Activated CD8-positive, alpha-beta T cell treated with anti-CD3 and anti-CD28 coated beads, Interleukin-2, amount 10 ng/mL, durations not matched to agents 7 days and 5 days (primary cell): ENCODE measurements around the gene TMEM236. TPM values are rescaled to one million over a fixed set of nuclear protein-coding genes. Genes with fewer than 3 reads are reported as not detected.
"Not testable (repeated sequence)": the region's sequence is repeated elsewhere in the genome, so short reads cannot be mapped to it uniquely, and the experiment has no call there.

Source experiments
- ATAC-seq: fragments of 150-1000 bp; cut with Tn5 transposase; one replicate; pipeline ENCODE4 v1.10.0; 2021; ENCODE audit warnings: moderate library complexity
- CTCF ChIA-PET: fragments of 350-600 bp; sonication (Branson Sonifier 250); formaldehyde crosslinking; loops from one replicate; lab custom pipeline; 2021; ENCODE audit warnings: antibody characterized with exemption; lab: Charles Lee
- POLR2A ChIA-PET: fragments of 350-600 bp; sonication (Branson Sonifier 250); formaldehyde crosslinking; loops from one replicate; lab custom pipeline; 2021; ENCODE audit warnings: antibody characterized with exemption; lab: Charles Lee
- DNase-seq: peaks from one replicate; pipeline ENCODE4 v3.0.0-alpha.2; 2020
- H3K27ac Mint-ChIP-seq: one replicate; pipeline ENCODE4 v1.8.0; 2021; ENCODE audit warnings: mild to moderate bottlenecking, mixed read lengths
- H3K27me3 Mint-ChIP-seq: one replicate; pipeline ENCODE4 v1.8.0; 2021; ENCODE audit warnings: low read depth, mixed read lengths
- H3K36me3 Mint-ChIP-seq: one replicate; pipeline ENCODE4 v1.8.0; 2021; ENCODE audit warnings: low read depth, mixed read lengths
- H3K4me1 Mint-ChIP-seq: one replicate; pipeline ENCODE4 v1.8.0; 2021; ENCODE audit warnings: low read depth, mixed read lengths
- H3K4me3 Mint-ChIP-seq: one replicate; pipeline ENCODE4 v1.8.0; 2021; ENCODE audit warnings: mild to moderate bottlenecking, mixed read lengths
- H3K9me3 Mint-ChIP-seq: one replicate; pipeline ENCODE4 v1.8.0; 2022; ENCODE audit warnings: mixed read lengths; ENCODE audit not compliant: insufficient read depth
- total RNA-seq, 2 experiments: library from RNA; stranded (reverse); gene quantifications; one replicate each; pipeline ENCODE4 v1.2.3, GENCODE V29; 2021

The TMEM236 gene, protein sequence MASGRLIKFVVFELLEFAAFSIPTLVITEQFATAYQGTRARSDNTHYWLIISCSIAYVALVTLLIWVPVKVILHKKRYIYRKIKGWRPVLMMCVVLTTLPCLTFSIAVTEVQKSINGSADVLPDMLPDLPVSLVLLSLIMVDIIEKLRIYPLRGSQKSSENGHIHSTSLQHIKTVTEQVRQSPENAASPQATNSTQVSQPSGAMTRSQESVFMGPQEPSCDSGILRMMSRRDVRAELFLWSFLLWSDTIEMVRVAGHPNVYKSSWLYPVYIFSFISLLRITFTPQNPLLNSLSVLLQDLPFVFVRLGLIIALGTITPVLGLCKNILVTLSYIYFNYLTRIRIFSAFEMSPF
- total RNA-seq = under 1 TPM in 1 of 2 experiments, not detected in 1; 0.13 TPM

DNA sequence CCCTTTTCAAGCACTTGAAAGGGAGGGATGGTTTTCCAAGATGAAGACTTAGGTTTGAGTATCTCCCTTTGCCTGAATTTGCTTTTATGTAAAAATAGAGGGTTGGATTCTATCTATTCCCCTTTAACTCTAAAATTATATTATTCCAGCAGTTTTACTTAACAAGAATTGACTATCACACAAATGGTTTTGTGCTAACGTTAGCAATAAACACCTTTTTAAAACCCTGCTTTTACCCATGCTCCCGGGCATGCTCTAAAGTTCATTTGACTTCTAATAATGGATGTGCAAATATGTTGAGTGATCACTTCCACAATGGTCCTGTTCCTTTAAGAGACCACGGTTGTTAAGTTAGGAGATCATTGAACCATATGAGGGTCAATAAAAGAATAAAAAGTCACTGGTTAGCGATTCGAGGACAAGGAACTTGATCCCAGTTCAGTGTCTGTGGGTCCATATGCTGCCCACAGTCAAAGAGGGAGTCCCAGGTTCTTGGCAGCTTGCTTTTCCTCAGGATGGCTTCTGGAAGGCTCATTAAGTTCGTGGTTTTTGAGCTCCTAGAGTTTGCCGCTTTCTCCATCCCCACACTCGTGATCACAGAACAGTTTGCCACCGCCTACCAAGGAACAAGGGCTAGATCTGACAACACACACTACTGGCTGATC is at the start of gene TMEM236:
TMEM236 (plus strand) TSS at position 421 of the 665 bp plus-strand sequence; CDS start at position 516, 95 bp downstream.
- H3K4me3 Mint-ChIP-seq = no peak within 1 kb of the TSS
- no peak within 1 kb of the TSS for H3K27ac Mint-ChIP-seq
- CTCF ChIA-PET = no interaction called here
- peaks cover 5% of the 10 kb centered on the region for H3K4me1 Mint-ChIP-seq
- H3K27me3 Mint-ChIP-seq = no peaks in the 10 kb centered on the region
- ATAC-seq (no peak), DNase-seq (no peak)
- POLR2A ChIA-PET = interaction anchor here (0.9 kb wide), 1 partner anchor 108 kb away, joined by 3 read pairs; the partner anchor contains the start of gene STAM
- no peaks in the 10 kb centered on the region for H3K36me3 Mint-ChIP-seq
- H3K9me3 Mint-ChIP-seq = no peaks in the 10 kb centered on the region

DNA sequence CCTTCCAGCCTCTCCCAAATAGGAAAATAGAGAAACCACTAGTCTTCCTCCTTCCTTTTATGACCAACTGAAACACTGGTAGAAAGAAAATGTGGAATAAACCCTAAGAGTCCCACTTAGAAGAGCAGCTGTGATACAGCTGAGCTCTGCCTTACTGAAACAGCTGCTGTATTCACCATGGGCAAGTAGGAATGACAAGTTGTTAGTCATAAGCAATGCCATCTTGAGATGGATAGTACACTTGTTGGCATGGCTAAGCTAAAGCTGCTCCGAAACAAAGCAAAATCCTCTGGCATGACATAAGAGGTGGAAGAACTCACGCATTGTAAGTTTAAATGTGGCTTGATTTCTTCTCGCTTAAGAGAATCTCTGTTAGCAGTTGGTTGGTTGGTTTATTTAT is 48.3 kb upstream of the TMEM236 start:
- H3K36me3 Mint-ChIP-seq = peaks cover 16% of the 10 kb centered on the region
- ChIA-PET CTCF (interaction anchor here (0.6 to 1.6 kb wide), 2 partner anchors 86 to 242 kb away, joined by 3 read pairs; no protein-coding TSS in a partner anchor), POLR2A (interaction anchor here (0.6 kb wide), 1 partner anchor 41 kb away, joined by 3 read pairs; no protein-coding TSS in a partner anchor)
- no peak overlapping the region for H3K4me3 Mint-ChIP-seq
- DNase-seq (no peak), ATAC-seq (no peak)
- no peaks in the 10 kb centered on the region for H3K9me3 Mint-ChIP-seq
- H3K27me3 Mint-ChIP-seq = no peaks in the 10 kb centered on the region
- H3K4me1 Mint-ChIP-seq = no peaks in the 10 kb centered on the region
- H3K27ac Mint-ChIP-seq = no peak overlapping the region

DNA sequence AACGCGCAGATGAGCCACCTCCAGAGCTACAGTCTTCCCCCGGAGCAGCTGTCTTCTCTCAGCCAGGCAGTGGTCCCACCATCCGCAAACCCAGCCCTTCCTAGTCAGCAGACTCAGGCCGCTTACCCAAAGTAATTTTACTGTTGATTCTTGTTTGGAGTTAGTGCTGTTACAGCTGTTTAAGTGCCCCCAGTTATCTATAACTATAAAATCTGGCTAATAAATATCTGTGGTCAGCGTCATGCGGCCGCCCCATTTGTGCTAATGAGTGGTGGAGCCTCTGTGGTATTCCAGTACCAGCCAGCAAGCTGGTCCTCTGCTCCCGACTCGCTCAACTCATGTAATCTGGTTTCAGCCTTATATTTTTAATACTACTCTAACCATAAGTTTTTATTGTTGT is 43.2 kb upstream of the TMEM236 start:
- POLR2A ChIA-PET = interaction anchor here (0.8 kb wide), 1 partner anchor 62 kb away, joined by 3 read pairs; no protein-coding TSS in a partner anchor
- H3K4me3 Mint-ChIP-seq = no peak overlapping the region
- CTCF ChIA-PET = interaction anchor here (0.7 to 1.1 kb wide), 3 partner anchors 18 to 91 kb away, joined by 3 read pairs; no protein-coding TSS in a partner anchor
- no peak overlapping the region for H3K27ac Mint-ChIP-seq
- H3K9me3 Mint-ChIP-seq = no peaks in the 10 kb centered on the region
- H3K4me1 Mint-ChIP-seq = no peaks in the 10 kb centered on the region
- DNase-seq (no peak), ATAC-seq (no peak)
- no peaks in the 10 kb centered on the region for H3K27me3 Mint-ChIP-seq
- peaks cover 29% of the 10 kb centered on the region for H3K36me3 Mint-ChIP-seq

DNA sequence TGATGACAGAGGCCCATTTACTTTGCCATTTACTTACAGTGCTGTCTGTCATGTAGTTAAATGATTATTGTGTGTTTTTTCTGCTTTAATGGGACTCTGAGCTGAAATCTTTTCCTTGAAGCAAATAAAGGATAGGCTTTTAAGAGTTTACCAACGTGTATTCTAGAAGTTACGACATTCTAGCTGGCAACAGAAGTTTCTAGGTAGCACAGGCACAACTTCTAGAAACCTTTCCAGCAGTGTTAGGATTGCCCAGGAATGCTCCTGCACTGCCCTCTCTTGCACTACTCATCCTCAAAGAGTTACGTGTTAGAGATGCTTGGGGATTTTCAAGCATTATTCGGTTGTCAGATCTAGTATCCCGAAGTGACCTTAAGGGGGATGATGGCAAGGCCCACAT is 42.5 kb upstream of the TMEM236 start:
- Mint-ChIP-seq H3K36me3 (peaks cover 34% of the 10 kb centered on the region), H3K27me3 (no peaks in the 10 kb centered on the region), H3K4me1 (no peaks in the 10 kb centered on the region), H3K27ac (no peak overlapping the region), H3K4me3 (no peak overlapping the region), H3K9me3 (no peaks in the 10 kb centered on the region)
- POLR2A ChIA-PET = interaction anchor here (0.8 to 1.1 kb wide), 2 partner anchors 10 to 63 kb away, joined by 3 read pairs; no protein-coding TSS in a partner anchor
- DNase-seq (no peak), ATAC-seq (no peak)
- CTCF ChIA-PET = interaction anchor here (0.7 to 1.0 kb wide), 2 partner anchors 64 to 92 kb away, joined by 3 read pairs; no protein-coding TSS in a partner anchor

DNA sequence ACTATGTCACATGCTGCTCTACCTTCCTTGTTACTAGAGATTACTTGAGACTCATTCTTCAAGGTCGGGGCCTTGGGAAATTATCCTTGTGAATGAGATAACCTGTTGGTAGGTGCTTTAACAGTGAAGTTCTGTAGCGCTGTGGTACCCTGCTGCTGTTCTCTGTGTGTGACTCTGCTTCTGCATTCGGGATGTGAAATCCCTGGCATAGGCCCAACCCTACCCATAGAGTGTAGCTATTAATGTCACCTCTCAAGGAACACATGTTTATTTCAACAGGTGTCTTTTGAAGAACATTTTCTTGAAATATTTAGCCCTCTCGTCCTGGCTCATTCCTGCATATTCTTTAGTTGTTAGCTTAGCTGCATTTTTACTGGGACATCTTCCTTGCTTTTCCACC is 41.8 kb upstream of the TMEM236 start:
- ChIA-PET CTCF (no interaction called here), POLR2A (interaction anchor here (1.1 kb wide), 1 partner anchor 11 kb away, joined by 3 read pairs; no protein-coding TSS in a partner anchor)
- peak overlapping the region; percentile 10 for H3K27ac Mint-ChIP-seq
- no peaks in the 10 kb centered on the region for H3K4me1 Mint-ChIP-seq
- H3K9me3 Mint-ChIP-seq = no peaks in the 10 kb centered on the region
- DNase-seq (no peak), ATAC-seq (no peak)
- H3K27me3 Mint-ChIP-seq = no peaks in the 10 kb centered on the region
- H3K36me3 Mint-ChIP-seq = peaks cover 38% of the 10 kb centered on the region
- no peak overlapping the region for H3K4me3 Mint-ChIP-seq

DNA sequence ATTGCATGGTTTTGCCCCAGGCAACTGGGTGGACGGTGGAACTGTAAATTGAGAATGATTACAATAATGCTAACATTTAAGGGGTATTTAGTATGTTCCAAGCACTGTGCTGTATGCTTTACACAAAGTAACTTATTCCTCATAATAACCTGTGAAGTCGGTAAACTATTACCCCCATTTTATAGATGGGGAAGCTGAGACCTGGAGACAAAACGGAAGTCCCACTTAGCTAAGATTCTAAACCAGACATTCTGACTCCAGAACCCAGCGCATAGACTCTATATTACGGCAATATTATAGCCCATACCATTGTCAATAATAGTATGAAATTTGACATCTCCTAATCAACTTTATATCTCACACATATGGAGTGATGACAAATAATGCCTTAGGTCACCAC is 39.9 kb upstream of the TMEM236 start:
- Mint-ChIP-seq H3K27ac (no peak overlapping the region), H3K36me3 (peaks cover 51% of the 10 kb centered on the region), H3K9me3 (no peaks in the 10 kb centered on the region), H3K27me3 (no peaks in the 10 kb centered on the region), H3K4me3 (no peak overlapping the region), H3K4me1 (no peaks in the 10 kb centered on the region)
- DNase-seq (no peak), ATAC-seq (no peak)
- ChIA-PET POLR2A (no interaction called here), CTCF (interaction anchor here (0.6 kb wide), 1 partner anchor 125 kb away, joined by 3 read pairs; no protein-coding TSS in a partner anchor)

DNA sequence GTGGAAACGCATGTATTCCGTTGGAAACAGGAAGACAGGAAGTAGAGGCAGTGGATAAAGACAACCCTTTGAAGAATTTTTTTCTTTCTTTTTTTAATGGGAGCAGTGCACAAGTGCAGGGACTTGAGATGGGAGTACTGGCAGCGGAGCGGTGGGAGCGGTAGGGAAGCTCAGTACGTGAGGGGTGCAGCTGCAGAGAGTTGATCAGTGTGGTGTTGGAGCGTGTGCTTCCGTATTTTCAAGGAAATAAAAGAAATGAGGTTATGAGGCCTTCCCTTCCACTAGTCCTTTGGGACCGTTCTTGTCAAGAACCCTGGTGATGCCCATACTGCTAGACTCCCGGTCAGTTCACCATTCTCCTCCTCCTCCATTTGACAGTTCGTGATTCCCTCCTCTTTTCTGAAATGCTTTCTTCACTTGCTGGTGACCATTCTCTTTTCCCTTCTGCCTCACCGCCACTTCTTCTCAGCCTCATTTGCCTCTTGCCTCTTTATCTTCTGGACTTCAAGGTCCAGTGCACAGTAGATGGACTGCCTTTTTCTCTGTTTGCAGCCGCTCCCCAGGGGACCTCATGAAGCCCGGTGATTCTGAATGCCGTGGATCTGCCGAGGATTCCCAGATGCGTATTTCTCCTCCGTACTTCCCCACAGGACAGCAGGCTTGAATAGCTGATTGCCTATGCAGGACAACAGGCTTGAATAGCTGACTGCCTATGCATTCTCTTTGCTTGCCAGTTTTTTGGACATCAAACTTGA is 39.1 kb upstream of the TMEM236 start:
- Mint-ChIP-seq H3K27me3 (no peaks in the 10 kb centered on the region), H3K9me3 (no peaks in the 10 kb centered on the region), H3K36me3 (peaks cover 54% of the 10 kb centered on the region), H3K4me1 (no peaks in the 10 kb centered on the region), H3K27ac (peak overlapping the region; percentile 36), H3K4me3 (no peak overlapping the region)
- CTCF ChIA-PET = interaction anchor here (0.6 kb wide), 1 partner anchor 126 kb away, joined by 3 read pairs; no protein-coding TSS in a partner anchor
- ATAC-seq = no peak
- no peak for DNase-seq
- POLR2A ChIA-PET = interaction anchor here (0.6 kb wide), 1 partner anchor 498 kb away, joined by 4 read pairs; no protein-coding TSS in a partner anchor

DNA sequence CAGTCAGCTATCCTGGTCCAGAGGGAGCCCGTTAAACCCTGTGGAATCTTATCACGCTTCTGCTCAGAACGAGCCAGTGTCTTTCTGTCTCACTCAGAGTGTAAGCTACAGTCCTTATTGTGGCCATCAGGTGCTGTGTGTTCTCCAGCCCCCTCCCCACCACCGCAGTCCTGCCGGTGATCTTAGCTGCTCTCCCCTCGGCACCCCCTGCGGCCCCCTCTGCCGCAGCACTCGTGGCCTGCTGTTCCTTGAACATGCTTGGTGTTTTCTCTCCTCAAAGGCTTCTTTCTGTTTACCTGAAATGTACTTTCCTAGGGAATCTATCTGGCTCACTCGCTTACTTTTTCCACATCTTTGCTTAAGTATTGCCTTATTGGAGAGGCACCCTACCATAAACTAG is 38.2 kb upstream of the TMEM236 start:
- no peaks in the 10 kb centered on the region for H3K4me1 Mint-ChIP-seq
- H3K36me3 Mint-ChIP-seq = peaks cover 60% of the 10 kb centered on the region
- POLR2A ChIA-PET = interaction anchor here (0.6 kb wide), 1 partner anchor 499 kb away, joined by 4 read pairs; no protein-coding TSS in a partner anchor

DNA sequence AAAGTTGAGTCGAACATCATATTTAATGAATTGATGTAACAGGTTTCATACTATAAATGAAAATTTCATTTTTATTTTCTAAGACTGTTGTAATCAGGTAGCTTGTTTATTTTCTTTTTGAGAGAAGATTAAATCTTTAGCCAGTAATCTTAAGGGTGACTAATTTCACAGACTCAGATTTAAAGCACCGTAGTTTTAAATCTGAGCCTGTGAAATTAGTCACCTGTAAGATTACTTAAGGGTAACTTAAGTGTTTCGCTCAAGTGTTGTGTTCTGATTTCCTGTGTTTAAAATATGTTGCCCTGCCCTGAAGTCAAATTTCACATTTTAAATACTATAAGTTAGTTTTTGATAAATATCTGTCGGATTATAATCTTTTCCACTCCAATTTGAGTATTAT is 35.8 kb upstream of the TMEM236 start:
- ATAC-seq (no peak), DNase-seq (no peak)
- no peaks in the 10 kb centered on the region for H3K4me1 Mint-ChIP-seq
- H3K9me3 Mint-ChIP-seq = no peaks in the 10 kb centered on the region
- peaks cover 62% of the 10 kb centered on the region for H3K36me3 Mint-ChIP-seq
- no peak overlapping the region for H3K4me3 Mint-ChIP-seq
- ChIA-PET CTCF (interaction anchor here (1.2 to 1.3 kb wide), 2 partner anchors 21 to 85 kb away, joined by 3 to 4 read pairs; no protein-coding TSS in a partner anchor), POLR2A (no interaction called here)
- no peaks in the 10 kb centered on the region for H3K27me3 Mint-ChIP-seq
- H3K27ac Mint-ChIP-seq = no peak overlapping the region

More for the DNA sequence above, 38.2 kb upstream of the TMEM236 start:
- CTCF ChIA-PET = no interaction called here
- ATAC-seq (no peak), DNase-seq (no peak)
- Mint-ChIP-seq H3K4me3 (no peak overlapping the region), H3K9me3 (no peaks in the 10 kb centered on the region), H3K27ac (no peak overlapping the region), H3K27me3 (no peaks in the 10 kb centered on the region)

DNA sequence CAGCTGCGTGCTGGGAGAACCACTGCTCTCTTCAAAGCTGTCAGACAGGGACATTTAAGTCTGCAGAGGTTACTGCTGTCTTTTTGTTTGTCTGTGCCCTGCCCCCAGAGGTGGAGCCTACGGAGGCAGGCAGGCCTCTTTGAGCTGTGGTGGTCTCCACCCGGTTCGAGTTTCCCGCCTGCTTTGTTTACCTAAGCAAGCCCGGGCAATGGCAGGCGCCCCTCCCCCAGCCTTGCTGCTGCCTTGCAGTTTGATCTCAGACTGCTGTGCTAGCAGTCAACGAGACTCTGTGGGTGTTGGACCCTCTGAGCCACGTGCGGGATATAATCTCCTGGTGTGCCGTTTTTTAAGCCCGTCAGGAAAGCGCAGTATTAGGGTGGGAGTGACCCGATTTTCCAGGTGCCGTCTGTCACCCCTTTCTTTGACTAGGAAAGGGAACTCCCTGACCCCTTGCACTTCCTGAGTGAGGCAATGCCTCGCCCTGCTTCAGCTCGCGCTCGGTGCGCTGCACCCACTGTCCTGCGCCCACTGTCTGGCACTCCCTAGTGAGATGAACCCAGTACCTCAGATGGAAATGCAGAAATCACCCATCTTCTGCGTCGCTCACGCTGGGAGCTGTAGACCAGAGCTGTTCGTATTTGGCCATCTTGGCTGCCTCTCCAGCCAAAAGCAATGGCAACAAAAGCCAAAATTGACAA is 29.5 kb upstream of the TMEM236 start:
- H3K27ac Mint-ChIP-seq, H3K27me3 Mint-ChIP-seq, DNase-seq, CTCF ChIA-PET, H3K4me1 Mint-ChIP-seq, H3K9me3 Mint-ChIP-seq, ATAC-seq, POLR2A ChIA-PET, H3K4me3 Mint-ChIP-seq: not testable (repeated sequence)
- peaks cover 37% of the 10 kb centered on the region for H3K36me3 Mint-ChIP-seq

DNA sequence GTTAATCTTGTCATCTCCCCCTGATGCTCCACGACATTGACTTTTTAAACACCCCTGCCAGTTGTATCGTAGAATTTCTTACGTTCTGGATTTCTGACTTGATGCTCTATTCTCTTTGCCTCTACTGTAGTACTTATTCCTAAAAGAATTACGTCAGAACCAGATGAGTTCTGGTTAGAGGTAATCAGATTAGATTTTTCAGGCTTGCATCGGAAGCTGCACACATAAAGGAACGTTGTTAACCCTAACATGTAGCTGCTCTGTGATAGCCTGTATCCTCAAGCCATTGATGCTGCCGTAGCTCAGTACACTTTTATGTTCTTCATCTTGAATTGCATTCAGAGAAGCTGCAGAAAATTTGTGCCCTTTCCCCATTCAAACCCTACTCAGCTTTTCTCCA is 26.3 kb upstream of the TMEM236 start:
- Mint-ChIP-seq H3K4me1 (no peaks in the 10 kb centered on the region), H3K4me3 (no peak overlapping the region), H3K9me3 (no peaks in the 10 kb centered on the region), H3K27me3 (no peaks in the 10 kb centered on the region), H3K27ac (no peak overlapping the region), H3K36me3 (peaks cover 17% of the 10 kb centered on the region)
- ChIA-PET CTCF (no interaction called here), POLR2A (no interaction called here)
- no peak for ATAC-seq
- DNase-seq = no peak
